H4 (cell line): ENCODE results near the gene PCSK5. TPM values are rescaled to one million over a fixed set of nuclear protein-coding genes. Genes with fewer than 3 reads are reported as not detected.
"Not testable (repeated sequence)": the region's sequence is repeated elsewhere in the genome, so short reads cannot be mapped to it uniquely, and the experiment has no call there.

Source experiments
- DNase-seq: peaks from one replicate; pipeline ENCODE4 v3.0.0-alpha.2; 2015; ENCODE audit warnings: low spot score
- total RNA-seq: library from RNA; depleted of rRNA; stranded (reverse); fragments of >200 nt; shearing (Covaris generic); gene quantifications from 2 replicates; pipeline ENCODE4 v1.2.3, GENCODE V29; 2014; rRNA removed

The PCSK5 gene
- 2.4 TPM in 2 replicates for total RNA-seq

DNA sequence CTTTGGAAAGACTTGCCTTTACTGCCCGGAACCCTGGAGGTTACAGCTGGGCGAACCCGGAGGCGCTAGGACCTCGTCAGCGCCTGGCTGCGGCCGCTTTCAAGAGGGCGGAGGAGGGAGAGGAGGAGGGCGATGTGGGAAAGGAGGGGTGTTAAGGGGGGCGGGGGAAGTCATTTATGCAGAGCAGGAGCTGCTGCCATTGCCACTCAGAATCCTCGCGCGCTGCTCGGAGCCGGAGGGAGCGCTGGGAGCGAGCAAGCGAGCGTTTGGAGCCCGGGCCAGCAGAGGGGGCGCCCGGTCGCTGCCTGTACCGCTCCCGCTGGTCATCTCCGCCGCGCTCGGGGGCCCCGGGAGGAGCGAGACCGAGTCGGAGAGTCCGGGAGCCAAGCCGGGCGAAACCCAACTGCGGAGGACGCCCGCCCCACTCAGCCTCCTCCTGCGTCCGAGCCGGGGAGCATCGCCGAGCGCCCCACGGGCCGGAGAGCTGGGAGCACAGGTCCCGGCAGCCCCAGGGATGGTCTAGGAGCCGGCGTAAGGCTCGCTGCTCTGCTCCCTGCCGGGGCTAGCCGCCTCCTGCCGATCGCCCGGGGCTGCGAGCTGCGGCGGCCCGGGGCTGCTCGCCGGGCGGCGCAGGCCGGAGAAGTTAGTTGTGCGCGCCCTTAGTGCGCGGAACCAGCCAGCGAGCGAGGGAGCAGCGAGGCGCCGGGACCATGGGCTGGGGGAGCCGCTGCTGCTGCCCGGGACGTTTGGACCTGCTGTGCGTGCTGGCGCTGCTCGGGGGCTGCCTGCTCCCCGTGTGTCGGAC is at the start of gene PCSK5:
PCSK5 (plus strand) TSS at position 202 of the 805 bp plus-strand sequence; CDS start at position 711, 509 bp downstream.
- peak; percentile 91 for DNase-seq

DNA sequence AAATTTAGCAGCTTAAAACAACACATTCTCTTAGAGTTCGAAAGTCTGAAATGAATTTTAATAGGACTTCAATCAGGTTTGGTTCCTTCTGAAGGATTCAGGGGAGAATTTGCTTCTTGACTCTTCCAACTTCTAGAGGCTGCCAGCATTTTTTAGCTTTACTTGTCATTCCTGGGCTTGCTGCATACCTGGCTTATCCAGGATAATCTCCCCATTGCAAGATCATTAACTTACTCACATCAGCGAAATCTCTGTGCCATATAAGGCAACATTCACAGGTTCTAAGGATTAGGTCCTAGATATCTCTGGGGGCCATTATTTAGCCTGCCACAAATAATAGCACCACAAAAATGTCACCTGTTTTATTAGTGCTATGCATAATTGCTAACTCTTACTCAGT is 46.2 kb upstream of the PCSK5 start:
- no peak for DNase-seq

DNA sequence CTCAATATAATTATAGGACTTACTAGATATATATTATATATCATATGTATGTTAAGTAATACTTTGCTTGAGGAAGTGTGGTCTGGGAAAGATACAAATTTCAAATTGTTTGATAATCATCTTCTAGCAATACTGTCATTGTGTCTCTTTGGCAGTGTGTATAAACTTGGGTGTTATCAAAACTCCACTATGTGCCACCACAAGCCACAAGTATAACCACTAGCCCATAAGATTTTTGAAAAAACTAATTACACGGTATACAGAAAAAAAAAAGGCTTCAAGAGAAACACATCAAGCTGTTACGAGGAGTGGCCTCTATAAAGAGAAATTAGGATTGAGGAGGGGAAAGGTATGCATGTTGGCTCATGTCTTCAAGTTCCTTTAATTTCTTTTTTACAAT is 44.7 kb upstream of the PCSK5 start:
- no peak for DNase-seq

DNA sequence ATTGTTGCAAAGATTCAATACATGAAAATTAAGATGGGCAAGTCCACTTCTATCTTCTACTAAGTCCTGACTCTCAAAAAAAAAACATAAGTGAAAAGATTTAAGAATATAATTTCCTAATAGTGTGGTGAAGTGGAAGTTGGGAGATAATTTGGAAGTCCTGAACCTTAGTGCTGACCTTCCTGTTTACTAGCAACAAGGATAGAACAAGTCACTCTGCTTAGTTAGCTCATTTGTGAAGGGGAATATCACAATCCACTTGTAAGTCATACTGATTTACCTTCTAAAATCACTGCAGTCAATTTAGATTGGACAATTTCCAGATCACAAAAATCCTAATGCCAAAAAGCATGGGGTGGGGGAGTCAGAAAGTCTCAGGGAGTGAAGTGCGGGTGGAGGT is 43.4 kb upstream of the PCSK5 start:
- DNase-seq: no peak

DNA sequence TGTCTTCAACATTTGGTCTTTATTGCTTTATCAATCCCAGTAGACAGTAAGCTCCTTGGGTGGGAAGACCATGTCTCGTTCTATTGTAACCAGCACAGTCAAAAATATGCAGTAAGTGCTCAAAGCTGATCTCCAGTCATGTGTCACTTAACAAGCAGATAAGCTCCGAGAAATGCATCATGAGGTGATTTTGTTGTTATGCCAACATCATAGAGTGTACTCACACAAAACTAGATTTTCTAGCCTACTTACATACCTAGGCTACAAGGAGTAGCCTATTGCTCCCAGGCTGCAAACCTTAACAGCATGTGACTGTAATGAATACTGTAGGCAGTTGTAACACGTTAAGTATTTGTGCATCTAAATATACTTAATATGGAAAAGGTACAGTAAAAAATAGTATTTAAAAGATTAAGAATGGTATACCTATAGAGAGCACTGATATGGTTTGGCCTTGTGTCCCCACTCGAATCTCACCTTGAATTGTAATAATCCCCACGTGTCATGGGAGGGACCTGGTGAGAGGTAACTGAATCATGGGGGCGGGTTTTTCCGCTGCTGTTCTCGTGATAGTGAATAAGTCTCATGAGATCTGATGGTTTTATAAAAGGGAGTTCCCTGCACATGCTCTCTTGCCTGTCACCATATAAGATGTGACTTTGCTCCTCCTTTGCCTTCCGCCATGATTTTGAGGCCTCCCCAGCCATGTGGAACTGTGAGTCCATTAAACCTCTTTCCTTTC is 39.8 kb upstream of the PCSK5 start:
- DNase-seq: no peak

DNA sequence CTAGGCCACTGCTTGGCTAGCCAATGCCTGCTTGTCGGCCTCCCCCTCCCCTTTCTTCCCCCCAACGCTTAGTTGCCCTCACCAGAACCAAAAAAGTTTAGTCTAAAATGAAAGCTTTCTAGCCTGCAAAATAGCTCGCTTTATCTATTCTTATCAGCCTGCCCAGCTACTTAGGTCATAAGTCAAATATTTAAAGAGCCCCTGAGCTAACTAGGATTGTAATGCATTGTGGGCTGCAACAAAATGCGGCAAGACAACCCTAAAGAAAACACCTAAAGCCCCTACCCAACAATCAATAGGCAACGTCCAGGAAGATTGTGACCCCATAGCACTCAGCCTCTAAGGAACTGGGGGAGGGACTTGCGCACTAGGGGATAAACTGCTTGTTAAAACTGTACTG is 38.6 kb upstream of the PCSK5 start:
- no peak for DNase-seq

DNA sequence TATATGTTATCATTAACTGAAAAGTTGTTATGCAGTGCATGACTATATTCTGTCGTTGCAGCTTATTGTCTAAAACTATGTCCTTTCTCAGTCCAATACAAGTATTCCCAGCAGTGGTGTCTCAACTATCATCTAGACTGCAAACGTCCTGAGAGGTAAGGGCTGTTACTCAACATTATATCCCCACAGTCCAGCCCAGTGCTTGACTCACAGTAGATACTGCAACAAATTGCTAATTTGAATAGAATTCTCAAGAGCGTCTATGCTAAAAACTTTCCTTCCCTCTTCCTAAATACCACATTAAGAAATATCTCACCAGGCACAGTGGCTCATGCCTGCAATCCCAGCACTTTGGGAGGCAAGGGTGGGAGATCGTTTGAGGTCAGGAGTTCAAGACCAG is 37.7 kb upstream of the PCSK5 start:
- DNase-seq: no peak

DNA sequence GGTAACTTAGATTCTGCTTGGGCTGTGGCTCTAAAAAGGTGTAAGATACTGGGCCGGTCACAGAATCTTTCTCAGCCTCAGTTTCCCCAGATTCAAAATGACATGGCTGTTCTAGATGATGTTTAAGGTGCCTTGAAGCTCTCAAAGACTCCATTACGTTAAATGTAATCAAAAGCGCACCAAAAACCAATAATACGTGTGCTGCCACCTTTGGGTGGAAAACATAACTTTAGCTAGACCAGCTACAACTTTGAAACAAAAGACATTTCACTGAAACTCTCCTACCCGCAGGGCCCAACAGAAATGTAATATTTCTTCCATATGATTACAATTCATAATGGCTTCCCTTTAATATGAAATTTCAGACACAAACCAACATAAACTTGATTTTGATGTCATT is 35.0 kb upstream of the PCSK5 start:
- peak; percentile 14 for DNase-seq

DNA sequence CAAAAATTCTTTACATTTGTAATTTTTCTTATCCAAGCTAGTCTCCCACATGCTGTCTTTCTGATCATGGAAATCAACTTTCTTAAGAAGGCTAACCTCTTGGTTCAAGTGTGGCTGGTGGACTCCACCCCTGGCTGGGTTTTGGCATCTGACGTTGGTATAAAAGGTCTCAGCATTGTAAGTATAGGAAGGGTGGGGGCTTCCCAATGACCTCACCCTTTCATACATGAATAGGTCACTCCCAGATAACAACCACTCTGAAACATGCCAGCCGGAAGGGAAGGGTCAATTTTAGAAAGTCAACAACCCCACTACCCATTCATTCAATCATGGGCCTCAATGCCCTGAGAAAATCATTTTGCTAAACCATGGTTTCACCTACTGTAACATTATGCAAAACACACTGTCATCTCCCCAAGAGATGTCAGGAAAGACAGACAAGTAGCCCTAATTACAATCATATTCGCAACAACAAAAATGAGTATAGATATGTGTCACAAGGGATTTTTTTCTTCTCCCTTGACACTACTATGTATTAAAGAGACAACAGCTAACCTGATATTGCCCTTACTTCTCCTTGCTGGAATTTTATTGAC is 31.9 kb upstream of the PCSK5 start:
- no peak for DNase-seq

DNA sequence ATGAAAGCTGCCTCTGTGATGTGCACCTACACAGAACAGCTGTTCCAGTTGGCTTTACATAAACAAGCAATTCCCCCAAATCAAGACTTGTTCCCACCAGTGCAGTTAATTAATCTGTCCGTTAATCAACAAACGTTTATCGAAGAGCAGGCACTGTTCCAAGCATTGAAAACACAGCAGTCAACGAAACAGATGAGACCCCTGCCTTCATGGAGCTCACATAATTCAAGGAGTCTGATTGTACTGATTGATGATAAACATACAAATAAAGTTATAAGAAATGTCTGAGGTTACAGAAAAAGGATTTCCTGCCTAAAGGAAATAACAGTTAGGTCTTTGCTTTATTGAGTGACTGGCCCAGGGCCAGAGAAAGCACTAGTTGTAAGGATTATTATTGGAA is 26.2 kb upstream of the PCSK5 start:
- no peak for DNase-seq

DNA sequence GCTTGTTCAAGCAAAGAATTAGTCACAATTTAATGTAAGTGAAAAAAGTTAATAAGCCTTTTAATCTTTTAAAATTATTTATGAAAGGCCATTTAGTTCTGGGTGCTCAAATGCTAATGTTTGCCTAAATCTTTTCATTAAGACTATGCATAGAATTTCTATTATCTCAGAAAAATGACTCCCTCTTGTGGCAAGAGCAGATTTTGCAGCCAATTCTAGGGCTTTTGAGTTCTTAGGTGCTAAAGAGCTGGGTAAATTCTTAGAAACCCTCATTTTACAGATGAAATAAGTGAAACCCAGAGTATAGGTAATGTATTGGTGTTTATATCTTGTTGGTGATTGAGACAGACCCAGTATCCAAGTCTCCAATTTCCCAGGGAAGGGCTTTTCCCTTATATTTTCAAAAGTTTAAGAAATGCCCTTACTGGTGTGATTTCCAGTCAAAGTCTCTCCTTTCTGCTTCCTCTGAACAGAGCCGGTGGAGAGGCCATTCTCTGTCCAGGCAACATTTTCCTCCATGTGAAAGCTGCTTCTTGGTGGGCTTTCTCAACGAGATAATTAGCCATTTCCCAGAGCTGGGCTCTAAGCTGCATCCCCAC is 24.1 kb upstream of the PCSK5 start:
- DNase-seq: peak; percentile 11

DNA sequence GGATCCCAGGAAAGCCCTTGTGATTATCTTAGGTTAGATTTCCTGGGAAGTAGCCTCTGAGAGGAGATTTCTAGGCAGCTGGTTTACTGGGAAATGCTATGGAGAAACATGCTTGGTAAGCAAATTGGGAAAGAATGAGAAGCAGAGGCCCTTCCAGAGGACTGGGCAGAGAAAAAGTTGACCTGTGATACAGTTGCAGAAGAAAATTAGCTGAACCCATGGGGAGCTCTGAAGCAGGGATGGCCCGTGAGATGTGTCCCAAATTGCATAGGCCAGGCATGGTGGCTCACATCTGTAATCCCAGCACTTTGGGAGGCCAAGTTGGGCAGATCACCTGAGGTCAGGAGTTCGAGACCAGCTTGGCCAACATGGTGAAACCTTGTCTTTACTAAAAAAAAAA is 21.9 kb upstream of the PCSK5 start:
- DNase-seq: not testable (repeated sequence)

DNA sequence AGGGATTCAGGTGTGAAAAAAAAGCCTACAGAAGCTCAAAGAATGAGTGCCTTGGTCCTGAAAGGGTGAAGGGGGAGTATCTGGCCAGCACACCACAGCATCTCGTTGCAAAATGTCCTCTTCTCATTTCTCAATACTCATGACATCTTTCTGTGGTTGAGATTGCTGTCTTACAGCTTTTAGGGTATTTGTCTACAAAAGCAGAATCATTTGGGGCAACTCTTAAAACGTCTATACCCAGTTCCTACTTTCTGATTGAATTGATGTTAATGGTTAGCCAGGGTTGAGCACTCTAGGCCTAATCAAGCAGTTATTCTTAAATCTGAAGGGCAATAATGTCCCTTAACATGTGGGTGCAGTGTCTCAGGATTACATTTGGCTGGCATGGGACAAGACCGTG is 21.2 kb upstream of the PCSK5 start:
- no peak for DNase-seq

DNA sequence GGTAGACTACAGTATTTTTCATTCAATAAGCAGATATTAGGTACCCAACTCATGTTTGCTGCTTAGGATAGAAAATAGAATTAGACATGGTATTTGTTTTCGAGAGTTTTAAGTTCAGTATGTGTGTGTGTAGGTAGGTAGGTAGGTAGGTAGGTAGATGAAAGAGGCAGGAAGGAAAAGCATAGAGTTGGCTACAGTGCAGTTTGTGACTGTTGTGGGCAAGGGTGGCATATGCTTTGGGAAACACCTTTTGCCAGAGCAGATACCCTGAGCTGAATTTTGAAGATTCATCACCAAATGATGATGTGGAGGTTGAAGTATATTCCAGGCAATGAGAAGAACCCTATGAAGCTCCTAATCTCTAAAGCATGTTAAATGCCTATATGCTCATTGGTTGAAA is 20.0 kb upstream of the PCSK5 start:
- no peak for DNase-seq

DNA sequence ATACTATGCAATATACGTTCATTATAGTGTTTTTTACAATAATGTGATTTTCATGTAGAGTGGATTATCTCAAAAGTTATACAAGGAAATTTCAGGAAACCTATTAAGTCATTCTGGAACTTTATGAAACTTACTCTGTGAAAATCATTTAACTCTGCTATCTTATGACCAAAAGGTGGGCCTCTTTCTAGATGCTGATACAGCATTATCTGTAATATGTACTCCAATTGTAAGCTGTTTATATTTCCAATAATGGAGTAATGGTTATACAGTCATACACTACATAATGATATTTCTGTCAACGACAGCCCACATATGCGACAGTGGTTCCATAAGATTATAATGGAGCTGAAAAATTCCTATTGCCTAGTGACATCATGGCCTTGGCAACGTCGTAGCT is 18.8 kb upstream of the PCSK5 start:
- no peak for DNase-seq

DNA sequence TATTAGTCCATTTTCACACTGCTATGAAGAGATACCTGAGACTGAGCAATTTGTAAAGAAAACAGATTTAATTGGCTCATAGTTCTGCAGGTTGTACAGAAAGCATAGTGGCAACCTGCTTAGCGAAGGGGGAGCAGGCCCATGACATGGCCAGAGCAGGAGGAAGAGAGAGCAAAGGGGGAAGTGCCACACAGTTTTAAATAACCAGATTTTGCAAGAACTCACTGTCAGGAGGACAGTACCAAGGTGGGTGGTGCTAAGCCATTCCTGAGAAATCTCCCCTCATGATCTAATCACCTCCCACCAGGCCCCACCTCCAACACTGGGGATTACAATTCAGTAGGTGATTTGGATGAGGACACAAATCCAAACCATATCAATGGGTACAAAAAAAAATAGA is 16.8 kb upstream of the PCSK5 start:
- DNase-seq: no peak

DNA sequence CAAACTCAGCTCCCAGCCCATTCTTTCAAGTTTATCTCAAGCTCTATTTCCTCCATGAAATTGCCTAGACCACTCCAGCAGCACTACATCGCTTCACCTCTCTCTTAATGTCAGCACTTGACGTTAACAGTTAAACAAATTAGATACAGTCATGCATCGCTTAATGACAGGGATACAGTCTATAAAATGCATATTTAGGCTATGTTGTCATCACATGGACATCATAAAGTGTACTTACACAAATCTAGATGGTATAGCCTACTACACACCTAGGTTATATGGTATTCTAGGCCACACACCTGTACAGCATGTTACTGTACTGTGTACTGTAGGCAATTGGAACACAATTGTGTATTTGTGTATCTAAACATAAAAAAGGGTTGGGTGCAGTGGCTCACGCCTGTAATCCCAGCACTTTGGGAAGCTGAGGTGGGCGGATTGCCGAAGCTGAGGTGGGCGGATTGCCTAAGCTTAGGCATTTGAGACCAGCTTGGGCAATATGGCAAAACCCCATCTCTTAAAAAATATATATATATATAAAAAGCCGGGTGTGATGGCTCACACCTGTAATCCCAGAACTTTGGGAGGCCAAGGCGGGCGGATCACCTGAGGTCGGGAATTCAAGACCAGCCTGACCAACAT is 13.4 kb upstream of the PCSK5 start:
- DNase-seq: no peak

DNA sequence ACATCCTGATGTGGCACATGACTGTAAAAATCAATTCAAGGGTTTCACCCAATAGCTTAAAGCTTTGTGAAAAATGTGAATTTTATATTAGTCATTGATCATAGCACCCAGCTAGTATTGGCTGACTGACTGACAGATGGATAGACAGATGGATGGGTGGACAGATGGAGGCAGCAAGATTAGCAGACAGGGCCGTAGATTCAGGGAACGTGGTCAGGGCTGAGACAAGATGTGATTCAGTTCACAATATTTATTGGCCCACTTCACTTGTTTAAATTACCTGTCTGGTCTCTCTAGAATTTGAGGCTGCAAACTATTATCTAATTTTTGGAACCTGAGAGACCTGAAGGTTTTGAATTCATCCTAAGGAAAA is 12.0 kb upstream of the PCSK5 start:
- DNase-seq: no peak

DNA sequence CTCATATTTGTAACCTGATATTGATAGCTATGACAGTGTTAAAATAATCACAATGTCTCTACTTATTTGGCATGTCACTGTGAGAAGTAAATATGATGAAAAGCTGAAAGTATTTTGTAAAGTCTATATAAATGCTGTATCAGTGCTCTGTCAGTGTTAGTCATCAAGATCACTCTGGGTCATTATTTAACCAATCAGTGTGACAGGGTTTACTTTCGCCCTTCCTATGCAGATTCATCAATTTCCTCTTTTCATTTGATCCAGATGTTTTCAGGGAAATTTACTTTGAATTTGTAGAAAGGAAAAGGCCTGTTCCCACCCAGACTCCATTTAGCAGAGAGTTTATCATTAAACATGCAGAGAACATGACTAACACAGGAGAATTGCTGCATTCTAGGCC is 9.9 kb upstream of the PCSK5 start:
- DNase-seq: no peak

DNA sequence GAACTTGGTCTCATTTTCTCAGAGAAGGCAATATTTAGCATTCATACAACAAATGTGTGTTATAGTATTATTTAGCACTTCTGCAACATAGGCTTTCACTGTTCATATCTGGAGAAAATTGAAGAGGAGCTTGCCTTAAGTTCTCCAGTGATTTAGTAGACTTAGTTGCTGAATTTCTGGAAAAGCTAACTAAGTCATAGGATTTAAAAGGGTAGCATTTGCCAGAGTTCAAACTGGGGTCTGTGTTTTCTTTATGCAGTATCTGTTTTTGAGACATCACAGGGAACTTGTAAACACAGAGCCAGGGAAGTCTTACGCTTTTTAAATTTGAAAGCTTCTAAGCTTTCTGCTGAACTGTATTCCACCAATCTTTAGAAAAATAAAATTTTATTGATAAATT is 8.7 kb upstream of the PCSK5 start:
- DNase-seq: no peak

DNA sequence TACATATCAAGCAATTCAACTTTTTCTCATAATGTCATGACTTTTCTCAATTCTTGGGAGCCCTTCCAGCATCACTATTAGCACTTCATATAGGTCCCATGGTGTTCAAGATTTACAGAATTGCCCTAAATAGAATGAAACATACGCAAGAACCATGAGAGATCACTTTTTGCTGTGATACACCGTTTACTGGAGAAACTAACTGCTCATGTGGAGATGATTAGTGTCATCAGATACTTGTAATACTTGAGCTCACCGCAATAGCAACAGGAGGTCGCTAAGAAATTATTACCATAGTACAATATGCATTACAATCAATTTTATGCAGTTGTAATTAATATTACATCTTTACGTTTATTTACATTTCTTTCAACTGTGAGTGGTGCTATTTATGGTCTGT is 4.8 kb upstream of the PCSK5 start:
- DNase-seq: no peak

DNA sequence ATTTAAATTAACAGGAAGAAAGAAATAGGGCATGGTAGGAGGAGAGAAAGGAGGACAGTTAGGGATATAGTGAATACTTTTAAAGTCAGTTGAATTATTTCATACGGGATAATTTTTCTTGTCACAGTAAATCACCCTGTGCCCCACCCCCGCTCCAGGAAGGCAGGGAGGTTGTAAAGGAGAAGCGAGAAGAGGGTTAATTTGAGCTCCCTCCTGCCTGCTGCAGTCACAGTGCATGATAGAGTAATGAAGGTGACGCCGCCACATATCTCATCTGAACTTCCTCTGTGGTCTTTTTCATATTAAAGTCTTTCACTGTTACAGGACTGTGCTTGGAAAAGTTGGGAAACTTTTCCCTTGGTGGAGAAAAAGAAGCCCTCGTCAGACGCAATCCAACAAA is 896 bp upstream of the PCSK5 start:
- DNase-seq: no peak
